H1 (cell line): ENCODE results near the gene SMIM20. TPM values are rescaled to one million over a fixed set of nuclear protein-coding genes. Genes with fewer than 3 reads are reported as not detected.

Source experiments
- FOSL1 ChIP-seq: IDR thresholded peaks from 2 replicates; pipeline ENCODE4 v1.6.1; 2011; ENCODE audit warnings: mild to moderate bottlenecking, low read depth, low read length, moderate library complexity; ENCODE audit not compliant: insufficient read depth
- HDAC2 ChIP-seq, 2 experiments: fragments of 300-600 bp in 1 of 2; sonication (generic) in 1 of 2; IDR thresholded peaks; 2 replicates each; pipeline ENCODE4 v1.6.1; 2011 to 2012; ENCODE audit warnings: low read depth in 2 of 2, low read length in 2 of 2, mild to moderate bottlenecking in 2 of 2, moderate library complexity in 2 of 2, borderline replicate concordance in 1 of 2, inconsistent platforms in 1 of 2
- MAFK ChIP-seq: IDR thresholded peaks from 2 replicates; pipeline ENCODE4 v1.6.1; 2012; ENCODE audit warnings: low read depth, mild to moderate bottlenecking, improper control_type of control experiment, low read length
- NRF1 ChIP-seq: IDR thresholded peaks from 2 replicates; pipeline ENCODE4 v1.6.1; 2011; ENCODE audit warnings: mild to moderate bottlenecking, low read depth, low read length, improper control_type of control experiment
- TAF1 ChIP-seq: IDR thresholded peaks from 2 replicates; pipeline ENCODE4 v1.6.1; 2011; ENCODE audit warnings: mild to moderate bottlenecking, low read depth, low read length
- TBP ChIP-seq: IDR thresholded peaks from 2 replicates; pipeline ENCODE4 v1.6.1; 2011; ENCODE audit warnings: low read depth, low read length, improper control_type of control experiment
- TCF12 ChIP-seq: IDR thresholded peaks from 2 replicates; pipeline ENCODE4 v1.6.1; 2011; ENCODE audit warnings: low read depth, mild to moderate bottlenecking, low read length
- USF2 ChIP-seq: IDR thresholded peaks from 2 replicates; pipeline ENCODE4 v1.6.1; 2011; ENCODE audit warnings: low read length, improper control_type of control experiment
- polyA plus RNA-seq, 7 experiments: library from polyadenylated mRNA; depleted of rRNA in 3 of 7; stranded (reverse) in 5 of 7; unstranded in 2 of 7; fragments of >200 nt in 5 of 7; fragments of 200-250 nt in 2 of 7; gene quantifications; 1 replicate in 5 of 7; 2 replicates in 1 of 7; 4 replicates in 1 of 7; pipeline versions ENCODE4 v1.2.1 to v1.2.3, GENCODE V29; 2011 to 2013; ENCODE audit warnings: missing spikeins in 2 of 7, mixed read lengths in 2 of 7
- total RNA-seq: library from RNA; stranded (reverse); fragmentation: NEBNext Ultra II Directional; extraction: Animal tissue kit (Norgen Biotek cat#: 25700); gene quantifications from 2 replicates; pipeline ENCODE4 v1.2.1, GENCODE V29; 2021

Gene SMIM20
- total and polyA plus RNA-seq, 2 of the 8 experiments (the other 6 are each of a cell fraction or from before 2014, with no cell fraction given), result 21.9 to 36.9 TPM

GRCh38 chr4:25879091-25879584 lies 34.9 kb upstream of the SMIM20 start (continued):
- TF ChIP-seq HDAC2 (IDR thresholded peaks at IDR 0.05; ENCODE audit: borderline replicate concordance in 1 of 2, low read depth in 2 of 2, low read length in 2 of 2) (no peak), MAFK (no peak), NRF1 (no peak), TAF1 (no peak), TBP (no peak), USF2 (no peak), FOSL1 (no peak), TCF12 (no peak)
